ENCODE measurements around the gene UBL5. TPM values are rescaled to one million over a fixed set of nuclear protein-coding genes. Genes with fewer than 3 reads are reported as not detected.
"Not testable (repeated sequence)": the region's sequence is repeated elsewhere in the genome, so short reads cannot be mapped to it uniquely, and the experiment has no call there.

Gene UBL5
- total RNA-seq, 1 experiment from 2014 or later = 403 TPM

- Histone ChIP-seq H3K27me3 (ENCODE audit: insufficient read depth, low read depth) (no peaks in the 10 kb centered on the region), H3K4me1 (replicated peaks; ENCODE audit: insufficient read depth) (peaks cover 10% of the 10 kb centered on the region), H3K27ac (no peak overlapping the region), H3K4me2 (no peak overlapping the region), H3K36me3 (ENCODE audit: low read depth) (peaks cover 5% of the 10 kb centered on the region), H2AFZ (no peak overlapping the region), H3F3A (ENCODE audit: insufficient read depth, low read depth) (peaks cover 10% of the 10 kb centered on the region), H3K9me3 (ENCODE audit: insufficient read depth, low read depth) (no peaks in the 10 kb centered on the region), H3K79me2 (ENCODE audit: low read depth) (peaks cover 14% of the 10 kb centered on the region), H4K20me1 (ENCODE audit: insufficient read depth) (peaks cover 8% of the 10 kb centered on the region; the same call in 1 of the 2 replicates), H3K4me3 (no peak overlapping the region), H3K9me2 (ENCODE audit: insufficient read depth) (no peaks in the 10 kb centered on the region)
- ChIA-PET CTCF (no interaction called here), POLR2A (ENCODE audit: unreplicated experiment) (no interaction called here)
- intact Hi-C loops (cut with micrococcal nuclease; ENCODE audit: unreplicated experiment) = no loop called here
- no peak for DNase-seq
- no TSS peak for BruUV-seq (replicated peaks)
- TF ChIP-seq EZH2 (IDR thresholded peaks at IDR 0.05; ENCODE audit: low read depth) (no peak), CTCF (conservative IDR thresholded peaks at IDR 0.05) (no peak)
These were observed 10.6 kb downstream of the UBL5 start for GRCh38 chr19:9838324-9838723.

- H3K4me2 ChIP-seq = no peak overlapping the region
- BruUV-seq (replicated peaks) = no TSS peak
- no peaks in the 10 kb centered on the region for H3K27me3 ChIP-seq (ENCODE audit: insufficient read depth, low read depth)
- peaks cover 8% of the 10 kb centered on the region for H3K36me3 ChIP-seq (ENCODE audit: low read depth)
- H2AFZ ChIP-seq = no peak overlapping the region
- H3K9me3 ChIP-seq (ENCODE audit: insufficient read depth, low read depth) = peaks cover 4% of the 10 kb centered on the region; the same call in 1 of the 2 replicates
- peaks cover 14% of the 10 kb centered on the region for H3K79me2 ChIP-seq (ENCODE audit: low read depth)
- POLR2A ChIA-PET (ENCODE audit: unreplicated experiment) = interaction anchor here (0.7 kb wide), 1 partner anchor 35 kb away, joined by 3 read pairs; no protein-coding TSS in a partner anchor
- intact Hi-C loops (cut with micrococcal nuclease; ENCODE audit: unreplicated experiment) = no loop called here
- H3K27ac ChIP-seq = no peak overlapping the region
- DNase-seq = no peak
- peaks cover 10% of the 10 kb centered on the region for H3K4me1 ChIP-seq (replicated peaks; ENCODE audit: insufficient read depth)
- H3F3A ChIP-seq (ENCODE audit: insufficient read depth, low read depth) = peaks cover 1% of the 10 kb centered on the region; the same call in 1 of the 2 replicates
- H4K20me1 ChIP-seq (ENCODE audit: insufficient read depth) = peaks cover under 1% of the 10 kb centered on the region; the same call in 1 of the 2 replicates
- H3K9me2 ChIP-seq (ENCODE audit: insufficient read depth) = no peaks in the 10 kb centered on the region
- H3K4me3 ChIP-seq = no peak overlapping the region
- TF ChIP-seq CTCF (conservative IDR thresholded peaks at IDR 0.05) = no peak
- no peak for TF ChIP-seq EZH2 (IDR thresholded peaks at IDR 0.05; ENCODE audit: low read depth)
- CTCF ChIA-PET = no interaction called here
These were observed 11.7 kb downstream of the UBL5 start for GRCh38 chr19:9839415-9839814.

- H3K27me3 ChIP-seq (ENCODE audit: insufficient read depth, low read depth) = no peaks in the 10 kb centered on the region
- no TSS peak for BruUV-seq (replicated peaks)
- no peak overlapping the region for H3K4me3 ChIP-seq
- CTCF ChIA-PET = no interaction called here
- peaks cover 8% of the 10 kb centered on the region for H3K36me3 ChIP-seq (ENCODE audit: low read depth)
- POLR2A ChIA-PET (ENCODE audit: unreplicated experiment) = no interaction called here
- H3K9me2 ChIP-seq (ENCODE audit: insufficient read depth) = no peaks in the 10 kb centered on the region
- H2AFZ ChIP-seq = no peak overlapping the region
- no peaks in the 10 kb centered on the region for H3K4me1 ChIP-seq (replicated peaks; ENCODE audit: insufficient read depth)
- TF ChIP-seq EZH2 (IDR thresholded peaks at IDR 0.05; ENCODE audit: low read depth) = no peak
- no peak for TF ChIP-seq CTCF (conservative IDR thresholded peaks at IDR 0.05)
- no peak overlapping the region for H3K27ac ChIP-seq
- no peaks in the 10 kb centered on the region for H3F3A ChIP-seq (ENCODE audit: insufficient read depth, low read depth)
- H4K20me1 ChIP-seq (ENCODE audit: insufficient read depth) = no peaks in the 10 kb centered on the region; the same call in 1 of the 2 replicates
- peaks cover 4% of the 10 kb centered on the region; the same call in 1 of the 2 replicates for H3K9me3 ChIP-seq (ENCODE audit: insufficient read depth, low read depth)
- H3K79me2 ChIP-seq (ENCODE audit: low read depth) = no peaks in the 10 kb centered on the region
- H3K4me2 ChIP-seq = no peak overlapping the region
- intact Hi-C loops (cut with micrococcal nuclease; ENCODE audit: unreplicated experiment) = no loop called here
- DNase-seq = no peak
These were observed 15.3 kb downstream of the UBL5 start for GRCh38 chr19:9842834-9843625.

- H2AFZ ChIP-seq; H3K9me2 ChIP-seq (ENCODE audit: insufficient read depth); BruUV-seq (replicated peaks); POLR2A ChIA-PET (ENCODE audit: unreplicated experiment); H3K27me3 ChIP-seq (ENCODE audit: insufficient read depth, low read depth); DNase-seq; H4K20me1 ChIP-seq (ENCODE audit: insufficient read depth); H3K9me3 ChIP-seq (ENCODE audit: insufficient read depth, low read depth); intact Hi-C loops (cut with micrococcal nuclease; ENCODE audit: unreplicated experiment); H3F3A ChIP-seq (ENCODE audit: insufficient read depth, low read depth); H3K4me3 ChIP-seq; H3K36me3 ChIP-seq (ENCODE audit: low read depth); H3K79me2 ChIP-seq (ENCODE audit: low read depth); H3K4me2 ChIP-seq; H3K4me1 ChIP-seq (replicated peaks; ENCODE audit: insufficient read depth); H3K27ac ChIP-seq: not testable (repeated sequence)
- CTCF ChIA-PET = interaction anchor here (0.6 kb wide), 1 partner anchor 69 kb away, joined by 3 read pairs; no protein-coding TSS in a partner anchor
These were observed 16.0 kb downstream of the UBL5 start for GRCh38 chr19:9843626-9844273.
